GM18499 (cell line): ENCODE results near the gene MEF2A.
A peak's percentile ranks its signal among the peaks of the same experiment; 100 is the strongest.
"Not testable (repeated sequence)": the region's sequence is repeated elsewhere in the genome, so short reads cannot be mapped to it uniquely, and the experiment has no call there.

Experiments used
- ATAC-seq: cut with Tn5 transposase; IDR thresholded peaks from one replicate; pipeline ENCODE4 v1.9.1; 2021; ENCODE audit warnings: moderate number of reproducible peaks; ENCODE audit not compliant: insufficient read depth, unreplicated experiment

The MEF2A gene

DNA sequence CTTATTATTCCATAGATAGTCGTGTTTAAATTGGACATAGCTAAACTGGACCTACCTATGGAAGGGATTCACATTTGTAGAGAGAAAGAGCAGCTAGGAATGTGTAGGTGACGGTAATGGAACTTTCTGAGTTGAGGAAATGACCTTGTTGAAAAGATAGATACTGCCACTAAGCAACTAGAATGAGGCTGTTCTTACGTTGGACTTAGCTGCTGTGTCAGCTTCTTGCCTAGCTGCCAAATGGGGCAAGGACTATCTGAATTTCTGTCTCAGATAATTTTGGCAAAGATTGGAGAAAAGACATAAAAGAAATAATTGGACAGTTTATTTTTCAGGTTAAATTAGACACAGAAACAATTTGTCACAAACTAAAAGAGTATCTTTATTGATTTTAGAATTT, 68.8 kb downstream of the MEF2A start:
- ATAC-seq: no peak

DNA sequence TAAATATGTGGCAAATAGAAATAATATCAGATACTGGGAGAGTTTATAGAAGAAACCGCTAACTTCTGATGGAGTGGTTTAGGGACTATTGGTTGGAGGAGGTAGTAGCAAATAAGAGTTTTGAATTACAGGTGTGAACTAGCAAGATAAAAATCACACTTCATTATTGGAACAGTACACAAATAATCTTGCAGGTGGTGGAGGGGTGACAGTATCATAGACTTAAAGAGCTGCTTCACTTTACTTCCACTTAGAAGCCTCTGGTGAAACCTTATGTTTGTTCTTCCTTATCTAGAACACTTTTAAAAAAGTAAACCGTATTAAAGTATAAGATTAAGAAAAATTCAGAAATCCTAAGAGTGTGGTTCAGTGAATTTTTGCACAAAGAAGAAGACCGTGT, 69.4 kb downstream of the MEF2A start:
- ATAC-seq: no peak

DNA sequence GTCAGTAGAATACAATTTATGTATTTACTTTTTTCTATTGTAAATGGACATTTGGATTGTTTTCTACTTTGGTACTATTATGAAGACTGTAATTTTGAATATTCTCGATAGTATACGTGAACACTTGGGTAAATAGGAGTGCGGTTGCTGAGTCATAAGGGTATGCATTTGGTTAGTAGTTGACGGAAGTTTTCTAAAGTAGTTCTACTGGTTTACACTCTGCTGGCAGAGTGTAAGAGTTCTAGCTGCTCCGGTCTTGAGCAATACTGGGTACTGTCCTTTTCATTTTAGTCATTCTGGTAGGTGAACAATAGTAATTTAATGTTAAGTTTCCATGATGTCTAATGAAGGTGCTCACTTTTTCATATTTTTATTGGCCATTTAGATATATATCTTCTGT, 70.0 kb downstream of the MEF2A start:
- peak; percentile 74 for ATAC-seq

DNA sequence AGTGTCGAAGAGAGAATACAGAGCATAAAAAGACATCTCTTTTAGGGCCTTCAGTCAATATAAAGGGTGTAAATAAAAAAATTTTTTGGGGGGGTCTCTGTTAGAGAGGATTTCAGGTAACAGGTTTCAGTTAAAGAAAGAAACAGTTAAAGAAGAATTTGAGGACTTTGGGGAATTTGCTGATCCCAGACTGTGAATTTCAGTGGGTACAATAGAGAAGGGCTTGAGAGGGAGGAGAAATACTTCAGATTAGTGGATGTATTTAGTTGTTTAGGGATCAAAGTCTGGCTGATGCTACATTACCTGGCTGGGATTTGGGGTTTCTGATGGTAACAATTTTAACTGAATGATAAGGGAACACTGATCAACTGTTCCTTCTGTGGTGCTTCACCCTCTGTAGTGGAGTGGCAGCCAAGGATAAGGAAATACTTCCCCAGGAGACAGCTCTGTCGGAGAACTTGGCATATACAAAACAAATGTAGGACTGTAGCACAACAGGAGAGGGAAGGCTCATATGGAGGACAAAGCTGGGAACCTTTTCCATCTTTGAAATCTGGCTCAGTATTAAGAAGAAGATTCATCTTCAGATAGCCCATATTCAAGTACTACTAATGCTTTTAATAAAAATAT, 79.2 kb downstream of the MEF2A start:
- no peak for ATAC-seq

DNA sequence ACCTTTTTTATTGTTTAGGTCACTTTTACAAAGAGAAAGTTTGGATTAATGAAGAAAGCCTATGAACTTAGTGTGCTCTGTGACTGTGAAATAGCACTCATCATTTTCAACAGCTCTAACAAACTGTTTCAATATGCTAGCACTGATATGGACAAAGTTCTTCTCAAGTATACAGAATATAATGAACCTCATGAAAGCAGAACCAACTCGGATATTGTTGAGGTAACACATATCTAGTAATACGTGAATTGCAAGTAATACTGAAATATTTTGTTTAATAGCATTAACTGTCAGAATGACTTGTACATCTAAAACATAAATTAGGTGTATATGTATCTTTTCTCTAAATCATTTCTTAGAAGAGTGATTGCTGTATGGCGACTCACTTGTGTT, 79.8 kb downstream of the MEF2A start:
- no peak for ATAC-seq

DNA sequence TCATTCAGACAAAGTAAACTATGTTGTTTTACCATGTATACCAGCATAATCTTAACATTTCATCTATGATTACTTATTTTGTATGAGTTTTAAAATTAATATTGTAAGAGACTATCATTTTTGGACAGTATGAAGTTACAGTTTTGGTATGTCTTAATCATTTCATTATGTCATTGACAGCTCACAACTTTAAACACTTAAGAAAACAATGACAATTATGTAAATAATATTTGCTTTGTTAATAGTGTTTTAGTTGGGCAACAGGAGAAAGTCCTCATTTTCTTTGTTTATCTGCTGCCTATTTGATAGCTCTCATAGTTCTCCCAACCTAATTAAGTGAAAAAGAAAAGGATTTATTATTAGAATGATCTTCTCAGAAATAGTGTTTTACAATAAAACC, 80.2 kb downstream of the MEF2A start:
- ATAC-seq: no peak

DNA sequence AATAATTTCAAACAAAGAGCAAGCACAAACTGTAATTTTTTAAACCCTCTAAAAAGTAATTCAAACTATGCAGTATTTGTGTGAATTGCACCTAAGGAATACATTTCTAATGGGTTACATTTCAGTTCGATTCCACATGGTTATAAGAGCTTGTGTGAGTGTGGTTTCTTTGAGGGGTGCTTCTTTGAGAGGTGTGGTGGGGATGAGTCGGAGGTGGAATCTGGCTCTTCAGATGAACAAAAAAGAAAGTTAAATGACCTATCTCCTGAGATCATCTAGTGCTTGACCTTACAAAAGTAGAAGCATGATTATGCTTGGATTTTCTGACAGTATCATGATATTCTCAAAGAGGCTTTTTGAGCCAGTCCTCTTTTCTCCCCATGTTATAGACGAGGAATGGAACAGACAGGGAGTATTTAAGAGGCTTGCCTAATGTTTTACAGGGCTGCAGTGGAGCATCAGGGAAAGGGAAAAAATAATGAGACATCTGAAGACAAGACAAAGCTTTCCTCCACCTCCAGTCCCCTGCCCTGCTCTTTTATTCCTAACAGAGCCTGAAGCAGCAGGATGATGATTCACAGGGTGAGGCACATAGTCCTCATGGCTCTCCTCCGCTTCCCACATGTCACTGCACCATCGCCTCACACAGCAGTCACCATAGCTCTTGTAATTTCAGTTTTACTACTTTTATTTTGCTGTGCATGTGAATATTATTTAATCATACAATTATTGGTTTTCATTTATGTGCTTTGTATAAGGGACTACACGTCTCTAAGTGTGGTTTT, 85.4 kb downstream of the MEF2A start:
- no peak for ATAC-seq

DNA sequence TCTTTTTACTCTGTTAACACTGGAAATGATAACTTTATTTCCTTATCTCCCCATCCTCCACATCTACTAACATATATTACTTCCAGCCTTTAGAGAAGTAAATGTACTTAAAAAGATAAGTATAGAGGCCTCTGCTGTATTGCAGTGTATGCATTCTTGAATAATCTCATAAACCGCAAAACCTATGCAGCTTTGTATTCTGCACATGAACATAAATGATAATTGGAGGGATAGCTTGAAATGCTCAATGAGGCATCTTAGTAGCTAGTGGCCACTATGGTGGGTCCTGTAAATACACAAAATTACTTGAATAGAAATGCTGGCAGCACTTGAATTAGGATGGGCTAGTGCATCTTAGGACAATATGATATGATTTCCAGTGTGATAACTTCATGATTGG, 90.4 kb downstream of the MEF2A start:
- no peak for ATAC-seq

DNA sequence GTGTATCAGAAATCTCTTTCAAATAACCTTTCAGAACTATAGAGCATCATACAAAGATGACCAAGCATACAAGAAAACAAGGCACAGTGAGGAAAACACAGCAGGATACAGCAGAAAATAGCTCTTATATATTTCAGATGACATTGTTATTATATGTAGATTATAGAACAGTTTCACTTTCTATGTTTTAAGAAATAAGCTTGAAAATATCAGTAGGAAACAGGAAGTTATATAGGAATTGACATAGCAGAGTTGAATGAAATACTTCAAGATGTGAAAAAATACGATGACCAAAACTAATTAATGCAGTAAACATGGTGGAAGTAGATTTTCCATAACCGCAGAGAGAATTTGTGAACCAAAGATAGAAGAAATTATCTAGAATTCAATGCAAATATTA, 92.2 kb downstream of the MEF2A start:
- no peak for ATAC-seq

DNA sequence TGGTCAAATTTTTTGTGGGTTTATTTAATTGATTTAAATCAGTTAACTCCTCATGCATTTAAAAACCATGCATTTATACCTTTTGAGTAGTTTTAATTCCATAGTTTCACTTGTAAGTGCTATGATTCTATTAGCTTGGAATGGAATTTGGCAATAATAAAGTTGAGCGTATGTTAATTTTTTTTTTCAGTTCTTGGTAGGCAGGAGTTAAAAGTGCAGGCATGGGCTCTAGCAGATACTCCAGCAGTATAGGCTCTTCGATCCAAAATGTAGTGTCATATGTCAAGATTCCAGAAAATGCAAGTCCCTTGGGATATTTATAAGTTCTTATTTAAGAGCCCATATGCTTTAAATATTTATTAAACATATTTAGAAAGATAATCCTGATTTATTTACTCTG, 97.1 kb downstream of the MEF2A start:
- no peak for ATAC-seq

DNA sequence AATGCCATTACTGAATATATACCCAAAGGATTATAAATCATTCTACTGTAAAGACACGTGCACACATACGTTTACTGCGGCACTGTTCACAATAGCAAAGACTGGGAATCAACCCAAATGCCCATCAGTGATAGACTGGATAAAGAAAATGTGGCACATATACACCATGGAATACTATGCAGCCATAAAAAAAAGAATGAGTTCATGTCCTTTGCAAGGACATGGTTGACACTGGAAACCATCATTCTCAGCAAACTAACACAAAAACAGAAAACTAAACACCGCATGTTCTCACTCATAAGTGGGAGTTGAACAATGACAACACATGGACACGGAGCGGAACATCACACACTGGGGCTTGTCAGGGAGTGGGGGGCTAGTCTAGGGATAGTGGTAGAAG, 100.3 kb downstream of the MEF2A start:
- ATAC-seq: not testable (repeated sequence)

DNA sequence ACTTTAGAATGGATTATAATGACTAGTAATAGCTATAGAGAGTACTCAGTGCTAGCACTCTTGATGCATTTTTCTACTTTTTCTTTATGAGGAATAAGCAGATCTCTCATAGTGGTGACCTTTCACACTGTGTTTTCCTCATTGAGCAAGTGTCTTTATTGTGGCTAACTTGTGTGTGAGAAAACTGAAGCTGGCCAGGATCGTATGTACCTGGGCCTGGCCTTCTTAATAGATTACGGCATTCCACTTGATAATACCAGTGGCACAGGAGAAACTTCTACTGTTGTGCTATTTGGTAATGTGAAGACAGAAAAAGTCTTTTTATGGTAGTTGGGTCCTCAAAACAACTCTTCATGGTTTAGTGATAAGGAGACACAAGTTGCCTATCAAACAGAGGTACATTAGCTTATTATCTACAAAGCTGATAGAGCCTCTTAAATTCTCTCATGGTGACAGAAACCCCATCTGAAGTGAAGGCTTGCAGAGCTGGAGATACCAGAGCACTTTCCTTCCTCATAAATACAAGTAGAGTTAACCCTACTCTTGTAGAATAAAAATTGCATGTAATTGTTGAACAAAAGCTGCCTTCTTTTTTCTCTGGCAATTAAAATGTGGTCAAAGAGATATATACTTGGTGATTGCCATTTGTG, 102.9 kb downstream of the MEF2A start:
- no peak for ATAC-seq

DNA sequence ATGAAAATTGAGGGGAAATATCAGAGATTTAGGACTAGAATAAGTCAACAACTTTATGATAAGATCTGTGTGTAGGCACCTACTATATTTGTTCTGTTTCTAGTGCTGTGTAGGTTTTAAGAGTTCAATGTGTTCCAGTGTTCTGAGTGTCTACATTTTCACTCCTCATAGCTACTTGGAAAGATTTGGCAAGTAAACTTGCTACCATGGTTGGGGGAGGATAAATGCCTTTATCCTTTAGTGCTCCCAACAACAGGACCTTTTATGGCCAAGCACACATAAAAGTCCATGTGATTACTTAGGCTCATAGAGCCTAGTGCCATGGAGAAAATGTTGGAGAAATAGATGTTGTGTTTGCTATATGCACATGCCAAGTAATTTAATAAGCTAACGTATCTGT, 103.5 kb downstream of the MEF2A start:
- ATAC-seq: no peak

DNA sequence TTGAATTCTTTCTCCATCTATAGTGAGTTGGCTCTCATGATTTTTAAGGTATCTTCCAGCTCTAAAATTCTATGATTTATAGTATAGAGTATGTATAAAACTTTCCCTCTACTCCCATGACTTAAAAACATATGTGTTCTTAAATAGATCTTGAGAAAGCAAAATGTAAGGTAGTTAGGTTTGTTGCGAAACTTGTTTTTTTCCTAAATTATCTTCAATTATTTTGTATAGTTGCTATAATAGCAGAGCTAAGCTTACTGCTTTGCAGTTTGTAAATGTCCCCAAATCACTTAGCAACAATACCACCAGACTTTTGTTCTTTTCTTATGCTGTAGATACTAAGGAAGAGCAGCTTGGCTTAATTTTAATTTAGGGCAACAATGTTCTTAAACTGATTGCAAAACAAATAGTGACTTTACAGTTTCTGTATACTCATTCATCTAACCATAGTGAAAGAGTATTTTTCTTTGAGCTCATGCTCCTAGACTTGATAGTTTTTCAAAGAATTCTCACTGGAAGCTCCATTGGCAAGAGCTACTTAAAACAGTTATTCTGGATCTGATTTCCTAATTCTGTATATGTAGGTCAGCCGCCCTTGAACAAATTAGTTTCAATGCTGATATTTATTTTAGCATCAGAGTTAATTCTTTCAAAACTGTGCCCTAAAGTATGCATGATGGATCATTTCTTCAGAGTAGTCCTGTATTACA, 106.3 kb downstream of the MEF2A start:
- ATAC-seq: no peak

DNA sequence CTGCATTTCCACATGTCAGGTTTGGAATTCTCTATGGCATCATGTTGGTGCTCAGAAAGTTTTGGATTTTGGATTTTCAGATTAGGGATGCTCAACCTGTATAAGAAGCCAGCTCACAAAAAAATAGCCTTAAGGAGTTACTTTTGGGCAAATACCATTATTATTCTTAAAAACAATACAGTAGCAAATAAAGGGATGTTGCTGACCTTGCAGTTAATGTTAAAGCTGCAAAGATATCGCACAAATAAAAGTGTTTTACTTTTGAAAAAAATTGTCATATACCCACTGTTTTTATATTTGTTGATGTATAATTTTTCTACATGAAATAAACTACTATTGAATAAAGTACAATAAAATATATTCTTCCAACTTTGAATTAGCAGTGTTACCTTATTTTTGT, 107.3 kb downstream of the MEF2A start:
- no peak for ATAC-seq

DNA sequence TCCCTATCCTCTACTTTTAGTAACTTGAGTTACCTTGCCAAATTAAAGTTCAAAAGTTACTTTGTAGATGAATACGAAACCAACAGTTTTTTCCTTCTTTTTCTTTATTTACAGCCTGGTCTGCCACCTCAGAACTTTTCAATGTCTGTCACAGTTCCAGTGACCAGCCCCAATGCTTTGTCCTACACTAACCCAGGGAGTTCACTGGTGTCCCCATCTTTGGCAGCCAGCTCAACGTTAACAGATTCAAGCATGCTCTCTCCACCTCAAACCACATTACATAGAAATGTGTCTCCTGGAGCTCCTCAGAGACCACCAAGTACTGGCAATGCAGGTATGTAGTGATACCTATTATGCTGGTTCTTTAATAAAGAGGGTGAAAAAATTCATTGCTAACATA, 108.5 kb downstream of the MEF2A start:
- no peak for ATAC-seq

DNA sequence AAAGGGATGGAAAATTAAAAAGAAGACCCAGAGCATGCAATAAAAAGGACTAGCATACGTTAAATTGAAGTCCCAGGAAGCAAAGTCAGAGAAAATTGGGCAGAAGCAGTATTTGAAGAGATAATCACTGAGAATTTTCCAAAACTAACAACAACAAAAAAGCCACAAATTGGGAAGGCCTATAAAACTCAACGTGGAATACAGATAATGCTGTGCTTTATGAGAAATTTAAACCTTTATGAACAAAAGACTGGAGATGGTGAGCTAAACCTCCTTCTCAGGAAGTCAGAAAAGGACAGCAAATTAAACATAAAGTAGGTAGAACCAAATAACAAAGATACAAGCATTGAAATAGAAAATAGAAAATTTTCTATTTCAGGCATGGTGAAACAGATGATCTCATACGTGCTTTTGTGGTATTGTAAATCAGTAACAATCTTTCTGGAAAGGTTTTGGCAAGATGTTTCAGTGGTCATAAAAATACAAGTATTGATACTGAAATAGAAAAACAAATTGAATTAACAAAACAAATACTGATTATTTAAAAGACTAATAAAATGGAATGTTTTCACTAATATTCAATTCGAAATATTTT, 111.9 kb downstream of the MEF2A start:
- ATAC-seq: no peak

DNA sequence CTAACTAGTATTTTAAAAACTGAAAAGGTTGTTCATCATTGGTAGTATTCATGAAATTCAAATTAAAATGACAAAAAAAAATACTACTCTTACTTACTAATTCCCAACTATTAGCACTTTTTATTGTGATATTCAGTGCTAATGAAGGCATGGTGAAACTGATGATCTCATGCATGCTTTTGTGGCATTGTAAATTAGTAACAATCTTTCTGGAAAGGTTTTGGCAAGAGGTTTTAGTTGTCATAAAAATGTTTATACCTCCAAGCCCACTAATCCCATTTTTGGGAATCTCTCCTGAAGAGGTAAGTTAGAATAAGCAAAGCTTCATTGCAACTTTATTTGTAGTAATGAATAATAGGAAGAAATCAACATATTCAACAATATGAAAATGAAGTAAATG, 114.5 kb downstream of the MEF2A start:
- no peak for ATAC-seq

DNA sequence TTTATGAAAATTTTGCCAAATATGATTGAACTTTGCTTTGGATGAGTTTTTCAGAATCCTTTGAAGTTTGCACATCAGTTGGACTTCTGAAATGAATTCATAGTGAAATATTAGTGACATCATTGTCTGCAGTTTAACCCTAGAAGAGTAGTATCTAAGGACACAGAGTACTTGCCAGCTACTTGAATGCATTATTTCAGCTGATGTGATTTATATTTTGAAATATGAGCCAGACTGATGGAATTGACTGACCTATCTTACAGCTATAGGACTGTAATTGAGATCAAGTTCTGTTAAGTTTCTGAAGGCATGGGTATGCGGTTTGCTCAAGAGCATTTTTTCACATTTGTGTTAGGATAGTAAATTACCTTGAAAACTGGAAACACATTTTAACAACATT, 116.2 kb downstream of the MEF2A start:
- ATAC-seq: no peak

DNA sequence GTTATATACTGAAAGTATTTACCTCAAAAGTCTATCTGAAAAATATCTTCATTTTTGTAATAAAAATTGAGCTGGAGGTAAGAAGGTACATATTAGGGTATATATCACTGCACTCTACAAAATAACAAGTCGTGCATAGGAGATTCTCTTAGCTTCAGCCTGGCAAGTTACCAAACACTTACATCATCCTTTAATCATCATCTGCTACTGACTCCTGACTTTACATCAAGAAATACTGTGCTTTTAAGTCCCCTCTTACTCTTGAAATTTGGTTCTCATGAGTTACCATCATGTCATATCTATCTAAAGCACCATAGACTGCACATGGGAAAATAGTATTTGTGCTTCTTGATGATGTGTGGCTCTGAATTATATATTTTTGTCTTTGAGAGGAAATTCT, 116.7 kb downstream of the MEF2A start:
- ATAC-seq: no peak
